Esophagus mucosa (tissue), 1 donor: ENCODE measurements around the gene NEURL1B. TPM values are rescaled to one million over a fixed set of nuclear protein-coding genes. Genes with fewer than 3 reads are reported as not detected.
"Not testable (repeated sequence)": the region's sequence is repeated elsewhere in the genome, so short reads cannot be mapped to it uniquely, and the experiment has no call there.

Experiments used
- ATAC-seq: fragments of 200-7000 bp; cut with Tn5 transposase; one replicate; pipeline ENCODE4 v1.9.1; 2020
- total RNA-seq: library from RNA; stranded (reverse); gene quantifications from one replicate; pipeline ENCODE4 v1.2.4, GENCODE V29; 2023
- donor health status: DM: yes; HTN: yes; CAD: no.

The NEURL1B gene
- total RNA-seq, 1 donor from 2014 or later, result 12.7 TPM

DNA sequence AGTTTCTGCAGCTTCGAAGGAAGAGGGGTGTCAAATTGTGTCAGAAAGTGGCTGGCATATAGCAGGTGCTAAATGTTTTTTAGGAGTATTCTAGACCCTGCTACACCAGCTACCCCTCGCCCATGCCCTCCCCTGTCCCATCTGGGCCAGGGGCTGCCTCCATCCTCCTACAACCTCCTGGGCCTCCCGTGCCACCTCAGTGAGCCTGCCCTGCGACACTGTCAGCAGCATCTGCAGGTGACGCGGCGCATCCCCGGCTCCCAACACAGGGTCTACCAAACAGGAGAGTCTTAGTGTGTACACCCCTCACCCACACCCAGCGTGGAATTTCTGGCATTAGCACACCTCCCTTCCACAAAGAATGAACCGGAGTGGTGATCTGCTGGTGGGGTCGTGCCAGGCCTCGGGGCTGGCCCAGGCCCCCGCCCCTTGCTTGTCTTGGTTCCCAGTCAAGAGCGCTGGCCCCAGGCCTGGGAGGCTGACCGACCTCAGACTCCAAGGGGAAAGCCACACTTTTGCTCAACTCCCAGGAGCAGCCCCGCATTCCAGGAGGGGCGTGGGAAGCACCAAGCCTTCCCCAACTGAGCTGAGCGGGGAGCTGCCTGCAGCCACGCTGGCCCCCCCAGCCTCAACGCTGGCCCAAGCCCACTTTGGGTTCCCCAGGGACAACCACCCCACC is 55.2 kb downstream of the NEURL1B start:
- peak; percentile 3 for ATAC-seq

GRCh38 chr5:172697123-172698121 is 56.4 kb downstream of the NEURL1B start:
- peak; percentile 90 for ATAC-seq

GRCh38 chr5:172699423-172699822 is 58.4 kb downstream of the NEURL1B start:
- no peak for ATAC-seq

- no peak for ATAC-seq
Observed at GRCh38 chr5:172699999-172700364, 58.9 kb downstream of the NEURL1B start.

GRCh38 chr5:172700365-172701290 is 59.6 kb downstream of the NEURL1B start:
- peak; percentile 17 for ATAC-seq

- no peak for ATAC-seq
Observed at GRCh38 chr5:172701291-172701656, 60.2 kb downstream of the NEURL1B start.

DNA sequence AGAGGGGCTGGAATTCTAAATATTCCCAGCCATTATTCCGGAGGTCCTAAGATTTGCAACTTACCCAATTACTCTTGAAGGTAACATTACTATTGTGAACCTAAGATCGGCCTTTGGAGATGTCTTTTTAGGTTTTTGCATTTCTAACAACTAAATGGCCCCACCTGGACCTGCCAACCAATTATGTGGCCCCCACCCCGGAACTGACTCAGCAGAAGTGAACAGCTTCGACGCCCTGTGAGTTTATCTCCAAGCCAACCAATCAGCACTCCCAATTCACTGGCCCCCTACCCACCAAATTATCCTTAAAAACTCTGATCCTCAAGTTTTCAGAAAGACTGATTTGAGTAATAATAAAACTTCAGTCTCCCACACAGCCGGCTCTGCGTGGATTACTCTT is 62.9 kb downstream of the NEURL1B start:
- ATAC-seq, result no peak

- ATAC-seq, result no peak
Observed at GRCh38 chr5:172705576-172706084, 64.6 kb downstream of the NEURL1B start.

GRCh38 chr5:172706796-172707195 is 65.7 kb downstream of the NEURL1B start:
- ATAC-seq, result no peak

- ATAC-seq, result peak; percentile 67
Observed at GRCh38 chr5:172707285-172708182, 66.5 kb downstream of the NEURL1B start.

DNA sequence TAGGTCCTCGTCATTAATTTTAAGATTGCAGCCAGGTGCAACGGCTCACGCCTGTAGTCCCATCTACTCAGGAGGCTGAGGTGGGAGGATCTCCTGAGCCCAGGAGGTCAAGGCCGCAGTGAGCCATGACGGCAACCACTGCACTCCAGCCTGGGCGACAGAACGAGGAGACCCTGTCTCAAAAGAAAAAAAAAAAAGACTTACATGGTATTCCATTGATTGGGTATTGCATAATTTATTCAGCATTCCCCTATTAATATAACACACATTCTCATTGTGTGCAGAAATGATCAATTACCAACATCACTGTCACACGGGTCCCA is 67.1 kb downstream of the NEURL1B start:
- ATAC-seq, result no peak

GRCh38 chr5:172710676-172711075 is 69.6 kb downstream of the NEURL1B start:
- no peak for ATAC-seq

GRCh38 chr5:172711321-172711861 is 70.3 kb downstream of the NEURL1B start:
- ATAC-seq, result not testable (repeated sequence)

- ATAC-seq, result no peak
Observed at GRCh38 chr5:172712610-172713009, 71.5 kb downstream of the NEURL1B start.

DNA sequence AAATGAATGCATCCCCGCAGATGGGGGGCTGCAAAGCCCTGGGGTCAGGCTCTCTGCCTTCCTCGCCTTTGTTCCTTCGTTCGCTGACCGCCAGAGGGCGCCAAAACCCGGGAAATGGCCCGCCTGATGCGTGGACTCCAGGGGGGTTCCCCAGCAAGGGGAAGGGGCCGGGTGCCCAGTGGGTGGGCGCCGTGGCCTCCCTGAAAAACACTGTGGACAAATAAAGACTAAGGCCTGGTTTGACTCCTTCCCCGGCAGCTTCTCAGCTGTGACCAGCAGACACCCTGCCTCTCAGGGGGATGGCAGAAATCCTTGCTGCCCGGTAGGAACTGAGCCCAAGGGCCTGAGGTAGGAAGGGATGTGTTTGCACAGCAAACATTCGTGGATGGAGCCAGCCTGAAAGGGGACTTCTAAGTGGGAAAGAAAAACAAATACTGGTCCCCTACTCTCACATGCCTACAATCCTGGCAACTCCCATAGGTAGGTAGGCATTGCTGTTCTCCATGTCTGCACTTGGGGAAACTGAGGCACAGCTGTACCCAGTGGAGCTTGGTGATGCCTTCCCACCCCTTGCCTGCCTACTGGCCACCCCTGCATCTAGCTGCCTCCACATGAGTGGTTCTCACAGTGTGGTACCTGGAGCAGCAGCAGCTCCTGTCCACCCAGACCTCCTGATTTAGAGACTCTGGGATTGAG is 72.2 kb downstream of the NEURL1B start:
- no peak for ATAC-seq

DNA sequence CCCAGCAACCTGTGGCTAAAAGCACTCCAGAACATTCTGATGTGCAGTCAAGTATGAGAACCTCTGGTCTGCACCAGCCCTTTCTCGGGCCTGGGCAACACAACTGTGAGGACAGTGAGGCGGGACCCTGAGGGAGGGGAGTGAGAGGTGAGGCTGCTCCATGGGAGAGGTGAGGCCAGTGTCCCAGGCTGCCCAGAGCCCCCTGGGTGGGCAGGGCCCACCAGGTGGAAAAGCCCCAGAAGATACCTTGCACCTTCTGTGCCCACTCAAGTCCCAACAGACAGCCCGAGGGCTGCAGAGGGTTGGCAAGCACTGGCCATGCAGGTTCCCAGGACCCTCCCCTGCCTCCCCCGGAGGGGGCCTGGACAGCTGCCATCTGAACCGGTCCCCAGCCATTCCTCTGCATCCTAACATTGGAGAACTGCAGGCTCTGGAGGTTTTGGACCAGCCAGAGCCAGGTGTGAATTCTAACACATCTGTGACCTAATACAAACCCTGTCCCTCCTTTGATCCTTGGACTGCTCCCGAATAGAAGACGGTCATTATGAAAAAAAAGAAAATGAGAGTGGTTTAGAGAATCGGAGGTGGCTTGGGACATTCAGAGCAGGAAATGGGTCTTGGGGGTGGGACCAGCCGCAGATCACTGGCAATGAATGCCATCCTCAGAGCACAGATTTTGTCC is 72.9 kb downstream of the NEURL1B start:
- ATAC-seq, result no peak

- peak; percentile 71 for ATAC-seq
Observed at GRCh38 chr5:172714491-172715420, 73.7 kb downstream of the NEURL1B start.

GRCh38 chr5:172715421-172715780 is 74.3 kb downstream of the NEURL1B start:
- ATAC-seq, result peak; percentile 4
